DMS79 treated with DMSO at 0.1 percent for 48 hours (cell line): ENCODE results near the gene MCUR1.
"Not testable (repeated sequence)": the region's sequence is repeated elsewhere in the genome, so short reads cannot be mapped to it uniquely, and the experiment has no call there.

Source experiments
- DNase-seq: peaks from one replicate; lab custom pipeline; 2025; lab: John Stamatoyannopoulos, UW

Gene MCUR1

DNA sequence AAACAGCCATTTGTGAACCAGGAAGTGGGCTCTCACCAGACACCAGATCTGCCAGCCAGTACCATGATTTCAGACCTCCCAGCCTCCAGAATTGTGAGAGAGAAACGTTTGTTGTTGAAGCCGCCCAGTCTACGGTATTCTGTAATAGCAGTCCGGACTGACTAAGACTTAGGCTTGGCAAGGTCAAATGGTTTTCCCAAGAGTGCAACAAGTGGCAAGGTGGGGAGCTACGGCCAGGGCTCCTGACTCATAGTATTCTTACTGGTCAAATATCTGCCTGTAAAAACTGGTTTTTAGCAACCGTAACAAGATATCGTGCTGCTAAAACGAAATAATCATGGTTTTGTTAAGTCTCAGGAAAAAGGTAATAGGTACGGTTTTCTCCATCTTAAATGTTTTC, 37.8 kb downstream of the MCUR1 start:
- no peak for DNase-seq

DNA sequence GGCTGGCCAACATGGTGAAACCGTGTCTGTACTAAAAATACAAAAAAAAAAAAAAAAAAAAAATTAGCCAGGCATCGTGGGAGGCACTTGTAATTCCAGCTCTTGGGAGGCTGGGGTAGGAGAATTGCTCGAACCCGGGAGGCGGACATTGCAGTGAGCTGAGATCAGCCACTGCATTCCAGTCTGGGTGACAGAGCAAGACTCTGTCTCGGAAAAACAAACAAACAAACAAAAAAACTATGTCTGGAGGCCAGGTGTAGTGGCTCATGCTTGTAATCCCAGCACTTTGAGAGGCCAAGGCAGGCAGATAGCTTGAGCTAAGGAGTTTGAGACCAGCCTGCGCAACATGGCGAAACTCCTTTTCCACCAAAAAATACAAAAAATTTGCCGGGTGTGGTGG, 38.9 kb downstream of the MCUR1 start:
- not testable (repeated sequence) for DNase-seq

DNA sequence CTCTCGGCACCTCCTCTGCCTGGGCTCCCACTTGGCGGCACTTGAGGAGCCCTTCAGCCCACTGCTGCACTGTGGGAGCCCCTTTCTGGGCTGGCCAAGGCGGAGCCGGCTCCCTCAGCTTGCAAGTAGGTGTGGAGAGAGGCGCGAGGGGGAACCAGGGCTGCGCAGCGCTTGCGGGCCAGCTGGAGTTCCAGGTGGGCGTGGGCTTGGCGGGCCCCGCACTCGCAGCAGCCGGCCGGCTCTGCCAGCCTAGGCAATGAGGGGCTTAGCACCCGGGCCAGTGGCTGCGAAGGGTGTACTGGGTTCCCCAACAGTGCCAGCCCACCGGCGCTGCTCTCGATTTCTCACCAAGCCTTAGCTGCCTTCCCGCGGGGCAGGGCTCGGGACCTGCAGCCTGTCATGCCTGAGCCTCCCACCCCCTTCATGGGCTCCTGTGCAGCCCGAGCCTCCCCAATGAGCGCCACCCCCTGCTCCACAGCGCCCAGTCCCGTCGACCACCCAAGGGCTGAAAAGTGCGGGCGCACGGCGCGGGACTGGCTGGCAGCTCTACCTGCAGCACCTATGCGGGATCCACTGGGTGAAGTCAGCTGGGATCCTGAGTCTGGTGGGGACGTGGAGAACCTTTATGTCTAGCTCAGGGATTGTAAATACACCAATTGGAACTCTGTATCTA, 41.9 kb downstream of the MCUR1 start:
- not testable (repeated sequence) for DNase-seq

DNA sequence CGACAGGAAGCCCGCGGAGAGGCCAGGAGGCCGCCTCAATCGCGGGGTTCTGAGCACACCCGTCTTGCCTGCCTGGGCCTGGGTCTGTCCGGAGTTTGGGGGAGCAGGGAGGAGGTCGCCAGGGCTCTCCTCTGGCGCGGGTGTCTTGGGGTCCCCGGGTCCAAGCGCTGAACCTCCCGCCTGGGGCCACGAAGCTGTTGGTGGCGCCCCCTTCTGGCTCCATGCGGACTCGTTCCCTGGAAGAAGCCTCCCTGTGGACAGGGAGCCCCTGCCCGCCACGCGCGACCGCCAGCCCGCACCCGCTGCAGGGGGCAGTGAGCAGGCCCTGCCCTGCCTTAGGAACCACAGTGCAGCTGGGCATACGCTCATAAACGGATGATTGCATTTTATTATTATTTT, 44.7 kb downstream of the MCUR1 start:
- DNase-seq = no peak

DNA sequence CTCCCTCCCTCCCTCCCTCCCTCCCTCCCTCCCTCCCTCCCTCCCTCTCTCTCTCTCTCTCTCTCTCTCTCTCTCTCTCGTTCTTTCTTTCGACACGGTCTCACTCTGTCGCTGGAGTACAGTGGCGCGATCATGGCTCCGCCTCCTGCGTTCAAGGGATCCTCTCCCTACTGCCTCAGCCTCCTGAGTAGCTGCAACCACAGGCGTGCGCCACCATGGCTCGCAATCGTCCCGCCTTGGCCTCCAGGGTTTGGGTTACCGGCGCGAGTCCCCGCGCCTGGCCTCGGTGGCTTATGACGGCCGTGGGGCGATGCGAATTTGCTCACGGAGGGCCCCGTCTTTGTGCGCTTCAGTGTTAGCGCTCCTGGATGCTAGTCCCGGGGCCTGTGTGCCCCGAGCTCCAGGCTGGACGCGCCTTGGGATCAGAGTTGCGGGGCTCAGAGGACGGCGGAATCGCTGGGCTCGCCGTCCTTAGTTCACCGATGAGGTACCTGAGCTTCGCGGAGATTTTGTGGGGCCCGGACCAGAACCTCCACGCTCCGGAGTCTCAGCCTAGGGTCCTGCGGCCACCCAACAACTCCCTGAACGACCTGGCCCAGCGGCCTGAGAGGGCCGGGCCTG, 45.2 kb downstream of the MCUR1 start:
- no peak for DNase-seq

DNA sequence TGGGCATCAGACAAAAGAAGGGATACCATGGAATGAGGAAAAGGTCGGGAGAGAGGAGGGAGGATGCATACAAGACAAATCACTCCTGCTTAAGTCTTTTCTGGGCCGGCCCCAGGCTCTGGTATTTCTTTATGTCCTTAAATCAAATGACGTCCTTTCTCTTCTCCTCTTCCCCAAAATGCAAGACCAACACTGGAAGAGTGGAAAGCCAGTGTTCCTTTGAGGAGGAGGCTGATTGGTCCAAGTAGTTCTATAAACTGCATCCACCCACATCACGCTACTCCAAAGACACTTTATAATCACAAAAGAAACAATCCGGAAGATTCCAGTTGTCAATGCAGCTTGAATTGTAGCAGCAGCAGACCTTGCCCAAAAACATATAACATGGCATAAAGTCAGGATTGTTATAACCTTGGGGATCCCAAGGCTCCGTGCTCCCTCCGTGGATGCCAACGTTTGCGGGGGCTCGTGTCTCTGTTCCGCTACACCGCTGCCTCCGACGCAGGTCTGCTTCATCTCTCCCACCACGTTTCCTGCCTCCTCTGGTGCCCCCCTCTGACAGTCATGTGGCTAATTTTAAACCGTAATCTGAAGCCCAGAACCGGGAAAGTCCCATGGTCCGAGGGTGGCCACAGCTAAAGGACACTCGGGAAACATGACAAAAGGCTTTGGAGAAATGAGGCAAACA, 47.1 kb downstream of the MCUR1 start:
- DNase-seq = no peak

DNA sequence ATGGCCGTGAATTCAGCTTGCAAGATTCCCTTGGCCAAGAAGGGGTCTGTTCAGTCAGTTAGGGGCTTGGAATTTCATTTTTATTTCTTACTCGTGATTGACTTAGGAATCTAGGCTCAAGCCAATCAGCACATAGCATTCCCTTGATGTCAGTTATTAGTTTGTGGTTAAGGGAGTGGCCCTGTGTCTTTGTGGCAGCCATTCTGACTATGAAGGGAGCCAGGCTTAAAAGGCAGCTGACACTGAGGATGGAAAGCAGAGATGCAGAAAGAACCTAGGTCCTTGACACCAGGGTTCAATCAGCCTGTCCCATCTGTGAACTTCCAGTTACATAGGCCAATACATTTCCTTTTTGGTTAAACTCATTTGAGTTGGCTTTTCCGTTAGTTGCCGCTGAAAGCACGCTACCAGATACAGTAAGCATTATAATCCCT, 48.1 kb downstream of the MCUR1 start:
- no peak for DNase-seq

DNA sequence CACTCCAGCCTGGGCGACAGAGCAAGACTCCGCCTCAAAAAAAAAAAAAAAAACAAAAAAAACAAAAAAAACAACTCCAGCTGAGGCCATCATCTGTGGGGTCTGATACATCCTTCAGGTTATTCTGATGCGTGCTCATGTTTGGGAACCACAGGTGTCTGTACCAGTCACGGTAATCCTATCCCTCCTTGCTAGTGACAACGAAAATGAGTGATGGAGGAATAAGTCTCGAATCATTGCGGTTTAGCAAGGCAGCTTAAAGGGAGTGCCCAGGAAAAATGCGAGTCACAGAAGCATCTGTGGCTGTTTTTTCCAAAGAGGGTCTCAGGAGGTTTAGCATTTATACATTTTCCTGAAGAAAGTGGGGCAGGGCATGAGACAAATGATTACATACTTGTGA, 48.8 kb downstream of the MCUR1 start:
- DNase-seq = no peak

DNA sequence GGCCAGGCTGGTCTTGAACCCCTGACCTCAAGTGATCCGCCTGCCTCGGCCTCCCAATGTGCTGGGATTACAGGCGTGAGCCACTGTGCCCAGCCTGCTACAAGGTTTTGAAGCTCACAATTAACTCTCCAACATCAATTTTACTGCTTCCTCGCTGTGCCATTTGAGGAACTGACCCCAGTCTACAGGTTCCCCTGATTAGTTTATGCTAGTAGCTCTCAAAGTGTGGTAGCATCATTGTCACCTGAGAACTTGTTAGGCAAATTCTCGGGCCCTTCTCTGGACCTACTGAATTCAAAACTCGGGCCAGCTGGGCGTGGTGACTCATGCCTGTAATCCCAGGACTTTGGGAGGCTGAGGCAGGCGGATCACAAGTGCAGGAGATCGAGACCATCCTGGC, 49.4 kb downstream of the MCUR1 start:
- DNase-seq = no peak

DNA sequence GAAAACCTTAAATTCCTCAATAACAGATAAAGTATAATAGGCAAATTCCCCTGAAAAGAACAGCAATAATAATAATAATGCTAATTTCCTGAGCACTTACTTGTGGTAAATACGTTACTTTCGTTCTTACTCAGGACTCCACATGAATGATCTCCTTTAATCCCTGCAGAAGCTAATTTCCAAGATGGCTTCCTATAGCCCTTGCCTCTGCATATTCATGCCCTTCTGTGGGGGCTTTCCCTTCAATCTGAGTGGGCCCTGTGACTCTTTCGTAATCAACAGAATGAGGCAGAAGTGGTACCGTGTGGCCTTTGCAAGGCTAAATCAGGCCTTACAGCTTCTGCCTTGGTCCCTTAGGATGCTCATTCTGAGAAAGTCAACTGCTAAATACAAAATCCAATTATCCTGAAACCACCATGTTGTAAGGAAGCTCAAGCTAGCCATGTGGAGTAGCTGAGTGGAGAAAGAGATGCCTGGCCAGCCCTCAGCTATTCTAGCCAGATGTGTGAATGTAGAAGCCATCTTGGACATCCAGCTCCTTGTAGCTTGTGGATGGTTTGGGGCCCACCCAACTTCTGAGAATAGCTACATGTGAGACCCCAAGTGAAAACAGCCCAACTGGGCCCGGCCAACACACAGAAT, 50.5 kb downstream of the MCUR1 start:
- no peak for DNase-seq

DNA sequence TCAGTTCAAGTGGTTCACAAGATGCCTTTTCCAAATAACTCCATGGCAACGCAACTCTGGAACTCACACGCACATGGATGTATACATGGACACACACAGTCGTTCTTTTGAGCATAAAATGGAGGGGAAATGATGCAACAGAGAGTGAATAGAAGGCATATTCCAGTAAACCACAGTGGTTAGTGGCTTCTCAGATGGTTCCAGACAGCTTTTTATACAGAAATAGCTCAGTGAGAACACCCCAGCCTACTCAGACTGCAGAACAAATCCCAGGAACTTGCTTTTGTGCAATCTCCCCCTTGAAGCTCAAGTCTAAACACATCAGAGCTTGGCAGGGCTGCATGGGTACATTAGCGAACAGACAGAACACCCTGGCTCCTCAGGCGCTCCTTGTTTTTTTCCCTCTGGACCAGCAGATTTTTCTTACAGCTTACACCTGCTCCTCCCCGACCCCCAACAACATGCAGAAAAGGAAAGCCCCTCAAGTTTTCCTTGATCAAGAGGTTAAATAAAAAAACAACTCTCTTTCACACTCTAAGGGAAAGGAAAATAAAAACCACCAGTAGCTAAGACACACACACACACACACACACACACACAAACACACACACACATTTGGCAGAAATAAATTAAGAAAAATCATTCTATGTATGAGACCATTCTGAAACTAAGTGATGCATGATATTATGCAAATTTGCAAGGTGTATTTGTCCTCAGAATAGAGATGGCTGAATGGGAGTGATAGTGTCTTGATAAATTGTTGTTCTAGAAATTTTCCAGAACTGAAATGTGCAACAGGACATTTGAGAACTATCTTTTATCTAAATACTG, 51.5 kb downstream of the MCUR1 start:
- peak; percentile 77 for DNase-seq

DNA sequence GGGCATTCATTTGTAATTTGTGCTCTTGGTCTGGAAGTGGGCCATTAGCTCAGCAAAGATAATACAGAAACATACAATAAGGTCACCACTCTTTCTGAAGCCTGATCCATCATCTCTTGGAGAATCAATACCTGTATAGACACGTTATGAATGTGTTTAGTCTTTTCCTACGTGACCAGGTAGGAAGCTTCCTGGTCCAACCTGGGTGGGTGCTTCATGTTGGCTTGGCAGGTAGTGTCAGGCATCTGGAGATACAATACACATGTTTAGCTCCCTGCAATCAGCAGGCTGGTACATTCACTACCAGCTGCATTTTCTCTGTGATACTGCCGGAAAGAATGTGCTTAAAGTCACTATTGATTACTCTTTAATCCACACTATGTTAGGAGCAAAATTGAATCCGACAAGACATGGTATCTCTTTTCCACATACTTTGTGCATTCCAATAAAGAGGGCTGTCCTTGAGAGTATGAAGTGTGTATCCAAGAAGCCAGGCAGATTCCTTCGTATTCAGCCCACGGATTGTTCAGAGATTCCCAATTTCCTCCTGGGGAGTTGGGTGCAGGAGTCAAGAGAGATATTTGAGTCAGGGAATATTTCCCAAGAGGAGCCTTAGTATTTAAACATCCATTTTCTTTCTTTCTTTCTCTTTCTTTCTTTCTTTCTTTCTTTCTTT, 52.9 kb downstream of the MCUR1 start:
- DNase-seq = no peak

DNA sequence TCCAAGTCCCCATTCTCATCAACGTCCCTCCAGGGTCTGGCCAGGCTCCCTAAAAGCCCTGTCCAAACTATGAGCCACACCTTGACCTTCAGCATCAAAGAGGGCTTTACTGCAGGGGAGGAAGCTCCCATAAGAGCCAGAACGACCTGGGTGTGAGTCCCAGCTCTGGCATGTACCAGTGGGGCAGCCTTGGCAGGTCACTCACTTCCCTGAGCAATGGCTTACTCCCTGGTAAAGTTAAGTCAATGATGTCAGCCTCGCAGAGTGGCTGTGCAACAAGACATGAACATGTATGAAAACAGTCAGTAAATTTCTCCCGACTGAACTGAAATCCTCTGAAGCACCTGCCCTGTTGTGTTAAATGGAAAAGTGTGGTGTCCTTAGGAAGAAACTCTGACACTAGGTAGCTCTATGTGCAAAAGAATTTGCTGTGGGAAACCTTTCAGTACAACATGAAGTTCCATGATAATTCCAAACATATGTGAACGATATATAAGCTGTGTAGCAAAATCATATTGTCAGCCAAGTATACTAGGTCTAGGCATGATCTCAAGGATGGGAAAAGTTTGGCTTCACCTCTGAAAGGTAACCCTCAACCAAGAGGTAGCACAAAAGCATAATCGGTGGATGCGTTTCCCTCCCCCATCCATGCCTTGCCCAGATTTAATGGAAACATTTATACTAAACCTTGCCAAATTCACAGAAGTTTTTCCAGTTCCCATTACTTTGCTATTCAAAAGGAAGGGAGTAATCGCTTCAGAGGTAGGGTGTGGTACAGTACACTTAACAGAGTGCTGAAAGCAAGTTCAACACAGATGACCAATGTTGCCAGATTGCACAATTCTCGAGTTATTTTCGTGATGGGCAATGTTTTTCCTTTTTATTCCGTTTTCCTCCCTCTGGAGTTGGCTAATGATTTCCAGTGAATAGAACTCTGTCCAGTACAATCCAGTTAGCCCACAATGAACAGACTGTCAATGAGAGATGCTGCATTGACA, 53.8 kb downstream of the MCUR1 start:
- no peak for DNase-seq

DNA sequence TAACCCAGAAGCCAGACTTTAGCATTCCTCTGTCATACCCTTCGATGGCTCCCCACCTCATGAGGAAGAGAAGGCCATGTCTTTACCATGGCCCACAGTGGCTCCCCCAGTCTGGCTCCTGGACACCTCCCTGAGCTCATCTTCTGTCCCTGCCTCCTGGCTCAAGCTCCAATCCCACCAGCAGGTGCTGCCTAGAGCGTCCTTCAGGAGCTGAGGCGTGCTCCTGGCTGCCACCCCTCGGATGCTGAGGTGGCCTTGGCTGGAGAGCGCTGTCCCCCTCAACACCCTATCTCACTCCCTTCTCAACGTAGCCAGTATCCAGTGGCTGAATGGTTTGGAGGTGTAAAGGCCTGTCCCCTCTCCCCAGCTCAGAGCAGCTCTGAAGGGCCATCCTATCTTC, 55.3 kb downstream of the MCUR1 start:
- no peak for DNase-seq

DNA sequence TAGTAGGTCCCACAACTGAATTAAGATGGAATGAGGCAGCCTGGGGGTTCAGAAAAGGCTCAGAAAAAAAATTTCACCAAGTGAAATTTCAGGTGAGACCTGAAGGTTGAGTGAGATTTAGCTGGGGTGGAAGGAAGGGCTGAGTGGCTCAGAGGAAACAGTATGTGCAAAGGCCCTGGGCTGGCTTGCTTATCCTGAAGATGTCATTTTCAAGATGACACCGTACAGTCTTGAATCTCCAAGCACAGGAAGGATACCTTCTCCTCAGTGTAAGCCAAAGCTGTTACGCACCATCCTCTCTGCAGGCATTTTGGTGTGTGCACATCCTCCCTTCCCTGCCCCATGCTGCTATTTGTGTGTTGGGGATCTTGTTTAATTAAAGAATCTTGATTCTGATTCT, 59.7 kb downstream of the MCUR1 start:
- DNase-seq = no peak

DNA sequence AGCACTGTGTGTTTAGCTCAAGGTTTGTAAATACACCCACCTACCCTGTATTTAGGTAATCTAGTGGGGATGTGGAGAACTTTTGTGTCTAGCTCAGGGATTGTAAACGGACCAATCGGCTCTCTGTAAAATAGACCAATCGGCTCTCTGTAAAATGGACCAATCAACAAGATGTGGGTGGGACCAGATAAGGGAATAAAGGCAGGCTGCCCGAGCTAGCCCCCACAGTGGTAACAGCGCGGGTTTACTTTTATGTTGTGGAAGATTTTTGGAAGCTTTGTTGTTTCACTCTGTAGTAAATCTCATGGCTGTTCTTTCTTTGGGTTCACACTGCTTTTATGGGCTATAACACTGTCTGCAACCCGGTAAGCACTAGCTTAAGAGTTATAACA, 70.6 kb downstream of the MCUR1 start:
- no peak for DNase-seq

DNA sequence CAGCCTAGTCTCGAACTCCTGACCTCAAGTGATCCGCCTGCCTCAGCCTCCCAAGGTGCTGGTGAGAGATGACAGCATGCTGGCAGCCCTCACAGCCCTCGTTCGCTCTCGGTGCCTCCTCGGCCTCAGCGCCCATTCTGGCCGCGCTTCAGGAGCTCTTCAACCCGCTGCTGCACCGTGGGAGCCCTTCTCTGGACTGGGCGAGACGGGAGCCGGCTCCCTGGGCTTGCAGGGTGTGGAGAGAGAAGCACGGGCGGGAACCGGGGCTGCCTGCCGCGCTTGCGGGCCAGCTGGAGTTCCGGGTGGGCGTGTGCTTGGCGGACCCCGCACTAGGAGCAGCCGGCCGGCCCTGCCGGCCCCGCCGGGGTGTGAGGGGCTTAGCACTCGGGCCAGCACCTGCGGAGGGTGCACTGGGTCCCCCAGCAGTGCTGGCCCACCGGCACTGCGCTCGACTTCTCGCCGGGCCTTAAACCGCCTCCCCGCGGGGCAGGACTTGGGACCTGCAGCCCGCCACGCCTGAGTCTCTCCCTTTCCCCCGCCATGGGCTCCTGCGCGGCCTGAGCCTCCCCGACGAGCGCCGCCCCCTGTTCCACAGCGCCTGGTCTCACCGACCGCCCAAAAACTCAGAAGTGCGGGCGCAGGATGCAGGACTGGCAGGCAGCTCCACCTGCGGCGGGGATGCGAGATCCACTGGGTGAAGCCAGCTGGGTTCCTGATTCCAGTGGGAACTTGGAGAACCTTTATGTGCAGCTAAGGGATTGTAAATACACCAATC, 71.2 kb downstream of the MCUR1 start:
- DNase-seq = no peak

DNA sequence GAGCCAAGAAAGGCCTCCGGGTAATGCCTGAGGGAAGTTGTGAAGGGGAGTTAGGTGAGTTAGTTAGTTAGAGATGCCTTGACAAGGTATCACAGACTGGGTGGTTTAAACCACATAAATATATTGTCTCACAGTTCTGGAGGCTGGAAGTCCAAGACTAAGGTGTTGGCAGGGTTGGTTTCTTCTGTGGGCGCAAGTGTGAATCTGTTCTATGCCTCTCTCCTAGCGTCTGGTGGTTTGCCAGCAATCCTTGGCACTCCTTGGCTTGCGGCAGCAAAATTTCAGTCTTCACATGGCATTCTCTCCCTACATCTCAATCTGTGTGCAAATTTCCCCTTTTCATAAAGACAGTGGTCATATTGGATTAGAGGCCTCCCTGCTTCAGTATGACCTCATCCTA, 73.0 kb downstream of the MCUR1 start:
- no peak for DNase-seq
